ENCODE results near the gene KRT83.

The KRT83 gene

DNA sequence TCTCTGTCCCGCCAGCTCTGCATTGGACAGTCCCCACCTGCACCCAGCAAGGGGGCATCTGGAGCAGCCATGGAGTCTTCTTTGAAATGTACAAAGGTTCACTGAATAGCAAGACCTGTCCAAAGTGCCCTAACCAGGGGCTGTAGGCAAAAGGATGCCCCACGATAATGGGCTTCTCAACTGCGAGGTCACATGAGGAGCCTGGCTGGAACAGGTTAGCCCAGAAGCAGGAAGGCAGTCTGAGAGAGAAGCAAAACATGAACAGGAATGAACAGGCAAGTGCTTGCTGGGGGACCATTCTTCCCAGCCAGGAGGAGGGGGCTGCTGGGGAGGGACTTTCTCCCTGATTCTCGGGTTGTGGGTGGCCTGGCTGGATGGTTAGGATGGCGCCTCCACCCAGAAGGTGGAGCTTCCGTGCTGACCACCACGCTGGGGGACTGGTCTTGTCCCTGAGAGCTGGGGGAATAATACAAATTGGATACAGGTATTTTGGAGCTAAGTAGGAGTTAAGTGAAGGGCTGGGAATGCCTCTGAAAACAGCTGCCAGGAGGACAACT is 39.0 kb upstream of the KRT83 start:
- DNase-seq (ENCODE audit: low read depth): no peak
- TF ChIP-seq, protein P1, sequence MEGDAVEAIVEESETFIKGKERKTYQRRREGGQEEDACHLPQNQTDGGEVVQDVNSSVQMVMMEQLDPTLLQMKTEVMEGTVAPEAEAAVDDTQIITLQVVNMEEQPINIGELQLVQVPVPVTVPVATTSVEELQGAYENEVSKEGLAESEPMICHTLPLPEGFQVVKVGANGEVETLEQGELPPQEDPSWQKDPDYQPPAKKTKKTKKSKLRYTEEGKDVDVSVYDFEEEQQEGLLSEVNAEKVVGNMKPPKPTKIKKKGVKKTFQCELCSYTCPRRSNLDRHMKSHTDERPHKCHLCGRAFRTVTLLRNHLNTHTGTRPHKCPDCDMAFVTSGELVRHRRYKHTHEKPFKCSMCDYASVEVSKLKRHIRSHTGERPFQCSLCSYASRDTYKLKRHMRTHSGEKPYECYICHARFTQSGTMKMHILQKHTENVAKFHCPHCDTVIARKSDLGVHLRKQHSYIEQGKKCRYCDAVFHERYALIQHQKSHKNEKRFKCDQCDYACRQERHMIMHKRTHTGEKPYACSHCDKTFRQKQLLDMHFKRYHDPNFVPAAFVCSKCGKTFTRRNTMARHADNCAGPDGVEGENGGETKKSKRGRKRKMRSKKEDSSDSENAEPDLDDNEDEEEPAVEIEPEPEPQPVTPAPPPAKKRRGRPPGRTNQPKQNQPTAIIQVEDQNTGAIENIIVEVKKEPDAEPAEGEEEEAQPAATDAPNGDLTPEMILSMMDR (conservative IDR thresholded peaks at IDR 0.05; ENCODE audit: low read depth, low read length): no peak
- H3K4me3 ChIP-seq (ENCODE audit: low read length): no peak overlapping the region

DNA sequence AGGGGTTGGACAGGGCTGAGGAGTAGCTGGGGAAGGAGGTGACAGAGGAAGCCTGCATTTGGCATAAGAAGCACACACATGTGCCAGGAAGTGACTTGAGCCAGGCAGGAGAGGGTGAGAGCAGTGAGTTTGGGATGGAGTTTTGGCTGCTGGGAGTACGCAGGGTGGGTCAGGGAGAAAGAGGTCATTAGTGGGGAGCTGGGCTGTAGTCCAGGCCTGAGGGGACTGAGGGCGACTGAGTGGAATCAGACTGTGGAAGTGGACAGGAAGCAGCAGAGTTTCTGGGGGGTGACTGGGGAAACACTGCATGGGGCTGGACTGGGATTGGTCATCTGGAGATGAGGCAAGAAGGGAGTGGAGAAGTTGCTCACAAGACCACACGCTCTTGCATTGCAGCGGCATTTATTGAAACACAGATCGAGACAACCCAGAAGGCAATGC is 38.4 kb upstream of the KRT83 start:
- DNase-seq (ENCODE audit: low read depth): no peak
- TF ChIP-seq, protein P1 (conservative IDR thresholded peaks at IDR 0.05; ENCODE audit: low read depth, low read length): no peak

GRCh38 chr12:52358575-52359350 is 37.6 kb upstream of the KRT83 start:
- no peak overlapping the region for H3K4me3 ChIP-seq (ENCODE audit: low read length)
- TF ChIP-seq, protein P1 (conservative IDR thresholded peaks at IDR 0.05; ENCODE audit: low read depth, low read length): no peak
- no peak for DNase-seq (ENCODE audit: low read depth)

More for the DNA sequence above, 38.4 kb upstream of the KRT83 start:
- no peak overlapping the region for H3K4me3 ChIP-seq (ENCODE audit: low read length)

DNA sequence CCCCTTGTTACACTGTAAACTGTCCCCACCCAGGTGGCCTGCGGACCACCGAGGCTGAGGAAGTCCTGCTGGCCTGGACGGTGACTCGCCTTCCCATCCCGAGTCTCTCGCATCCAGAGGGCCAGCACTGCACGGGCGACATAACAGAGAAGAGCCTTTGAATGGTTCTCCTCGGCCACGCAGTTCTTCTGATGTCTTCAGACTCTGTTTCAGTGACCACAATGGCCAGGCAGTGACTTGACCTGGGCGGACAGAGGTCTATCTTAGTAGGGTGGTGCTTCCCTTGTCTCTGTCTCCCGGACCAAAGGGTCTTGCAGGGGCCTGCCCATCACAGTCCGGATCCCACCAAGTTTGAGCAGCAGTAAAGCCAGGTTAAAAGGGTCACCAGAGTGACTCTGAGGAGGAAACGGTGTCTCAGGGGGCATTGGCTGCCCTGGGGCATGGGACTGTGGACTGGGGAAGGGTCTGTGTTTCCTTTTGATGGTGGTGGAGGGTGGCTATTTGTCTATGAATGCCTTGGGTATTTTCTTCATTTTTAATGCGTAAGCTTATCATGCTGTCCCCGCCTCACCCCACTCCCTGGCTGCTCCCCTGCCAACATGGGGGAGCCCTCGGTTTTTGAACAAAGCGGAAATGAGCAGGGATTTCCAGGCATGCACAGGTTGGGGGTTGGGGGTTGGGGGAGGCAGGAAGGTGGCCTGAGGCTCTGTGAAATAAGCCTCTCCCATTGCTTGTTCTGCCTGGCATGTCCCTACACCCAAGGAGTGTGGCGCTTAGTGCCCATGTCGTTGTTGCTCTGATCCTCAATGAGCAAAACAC is 35.8 kb upstream of the KRT83 start:
- TF ChIP-seq, protein P1 (conservative IDR thresholded peaks at IDR 0.05; ENCODE audit: low read depth, low read length): no peak
- DNase-seq (ENCODE audit: low read depth): no peak
- no peak overlapping the region for H3K4me3 ChIP-seq (ENCODE audit: low read length)

GRCh38 chr12:52356031-52356761 is 35.0 kb upstream of the KRT83 start:
- TF ChIP-seq, protein P1 (conservative IDR thresholded peaks at IDR 0.05; ENCODE audit: low read depth, low read length): no peak
- no peak overlapping the region for H3K4me3 ChIP-seq (ENCODE audit: low read length)
- no peak for DNase-seq (ENCODE audit: low read depth)

GRCh38 chr12:52355176-52355575 is 34.0 kb upstream of the KRT83 start:
- DNase-seq (ENCODE audit: low read depth): no peak
- no peak overlapping the region for H3K4me3 ChIP-seq (ENCODE audit: low read length)
- TF ChIP-seq, protein P1 (conservative IDR thresholded peaks at IDR 0.05; ENCODE audit: low read depth, low read length): no peak

Data from retinal pigment epithelial cell (primary cell).